ENCODE data around the gene PPP4C. TPM values are rescaled to one million over a fixed set of nuclear protein-coding genes. Genes with fewer than 3 reads are reported as not detected.
A peak's percentile ranks its signal among the peaks of the same experiment; 100 is the strongest.

Gene PPP4C
- total RNA-seq, 1 experiment from 2014 or later = 246 TPM

DNA sequence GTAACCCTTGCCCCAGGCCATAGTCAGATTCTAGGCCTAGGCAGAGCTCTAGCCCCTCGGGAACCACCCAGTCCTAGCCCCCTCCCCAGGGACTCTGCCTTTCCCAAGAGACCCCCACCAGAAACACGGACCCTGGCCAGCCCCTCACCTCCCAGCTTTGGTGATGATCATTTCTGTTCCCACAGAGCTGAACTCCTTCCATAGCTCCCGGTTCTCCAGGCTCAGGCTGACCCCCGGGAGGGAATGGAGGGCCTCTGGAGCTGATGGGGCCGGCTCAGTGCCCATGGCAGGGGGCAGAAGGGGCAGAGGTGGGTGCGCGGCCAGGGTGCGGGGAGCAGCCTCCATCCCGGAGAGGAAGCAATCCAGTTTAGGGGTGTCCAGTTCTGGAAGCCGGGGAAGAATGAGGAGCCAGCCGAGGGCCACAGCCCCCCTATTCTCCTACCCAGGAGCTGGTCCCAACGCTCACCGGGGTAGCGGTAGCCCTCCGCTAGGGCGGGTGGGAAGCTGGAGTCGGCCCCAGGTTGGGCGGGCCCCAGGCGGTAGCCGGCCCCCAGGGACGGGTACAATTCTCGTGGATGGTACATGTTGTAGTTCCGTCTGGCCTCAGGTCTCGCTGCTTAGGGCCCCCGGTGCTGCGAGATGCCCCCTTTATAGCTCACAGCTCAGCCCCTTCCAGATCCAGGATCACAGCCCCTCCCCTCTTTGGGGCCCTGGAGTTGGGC is 15.0 kb downstream of the PPP4C start:
- BruUV-seq (replicated peaks) = no TSS peak
- DNase-seq = no peak
- 0 out of 2 replicates have a peak, but pooled peaks cover 7% of the 10 kb centered on the region for H3K79me2 ChIP-seq (ENCODE audit: low read depth)
- no peak for TF ChIP-seq EZH2 (IDR thresholded peaks at IDR 0.05; ENCODE audit: low read depth)
- TF ChIP-seq, protein P1, sequence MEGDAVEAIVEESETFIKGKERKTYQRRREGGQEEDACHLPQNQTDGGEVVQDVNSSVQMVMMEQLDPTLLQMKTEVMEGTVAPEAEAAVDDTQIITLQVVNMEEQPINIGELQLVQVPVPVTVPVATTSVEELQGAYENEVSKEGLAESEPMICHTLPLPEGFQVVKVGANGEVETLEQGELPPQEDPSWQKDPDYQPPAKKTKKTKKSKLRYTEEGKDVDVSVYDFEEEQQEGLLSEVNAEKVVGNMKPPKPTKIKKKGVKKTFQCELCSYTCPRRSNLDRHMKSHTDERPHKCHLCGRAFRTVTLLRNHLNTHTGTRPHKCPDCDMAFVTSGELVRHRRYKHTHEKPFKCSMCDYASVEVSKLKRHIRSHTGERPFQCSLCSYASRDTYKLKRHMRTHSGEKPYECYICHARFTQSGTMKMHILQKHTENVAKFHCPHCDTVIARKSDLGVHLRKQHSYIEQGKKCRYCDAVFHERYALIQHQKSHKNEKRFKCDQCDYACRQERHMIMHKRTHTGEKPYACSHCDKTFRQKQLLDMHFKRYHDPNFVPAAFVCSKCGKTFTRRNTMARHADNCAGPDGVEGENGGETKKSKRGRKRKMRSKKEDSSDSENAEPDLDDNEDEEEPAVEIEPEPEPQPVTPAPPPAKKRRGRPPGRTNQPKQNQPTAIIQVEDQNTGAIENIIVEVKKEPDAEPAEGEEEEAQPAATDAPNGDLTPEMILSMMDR (conservative IDR thresholded peaks at IDR 0.05) = no peak
- H3K9me3 ChIP-seq (ENCODE audit: insufficient read depth, low read depth) = no peaks in the 10 kb centered on the region
- ChIA-PET CTCF (interaction anchor here (1.0 to 1.9 kb wide), 3 partner anchors 21 to 339 kb away, joined by 5 to 9 read pairs (median 8); partner anchors contain the start of gene DCTPP1), POLR2A (ENCODE audit: unreplicated experiment) (interaction anchor here (0.6 to 1.2 kb wide), 5 partner anchors 12 to 568 kb away, joined by 3 to 7 read pairs (median 5); partner anchors contain the start of gene ALDOA)
- no peaks in the 10 kb centered on the region for H4K20me1 ChIP-seq (ENCODE audit: insufficient read depth)
- H3K4me3 ChIP-seq = peak overlapping the region; percentile 61; the same call in 1 of the 2 replicates
- no peaks in the 10 kb centered on the region for H3K27me3 ChIP-seq (ENCODE audit: insufficient read depth, low read depth)
- H3K4me2 ChIP-seq = peak overlapping the region; percentile 98
- peak overlapping the region; percentile 73 for H2AFZ ChIP-seq
- H3K36me3 ChIP-seq (ENCODE audit: low read depth) = no peaks in the 10 kb centered on the region; the same call in 1 of the 2 replicates
- peak overlapping the region; percentile 87 for H3K27ac ChIP-seq
- peaks cover 64% of the 10 kb centered on the region for H3F3A ChIP-seq (ENCODE audit: insufficient read depth, low read depth)
- H3K4me1 ChIP-seq (replicated peaks; ENCODE audit: insufficient read depth) = peaks cover 52% of the 10 kb centered on the region
- H3K9me2 ChIP-seq (ENCODE audit: insufficient read depth) = no peaks in the 10 kb centered on the region
- intact Hi-C loops (cut with micrococcal nuclease; ENCODE audit: unreplicated experiment) = loop anchor here (2.0 to 10.0 kb wide), 7 partner anchors 14 to 564 kb away; partner anchors contain the start of genes CD2BP2, FBRS and PRR14

DNA sequence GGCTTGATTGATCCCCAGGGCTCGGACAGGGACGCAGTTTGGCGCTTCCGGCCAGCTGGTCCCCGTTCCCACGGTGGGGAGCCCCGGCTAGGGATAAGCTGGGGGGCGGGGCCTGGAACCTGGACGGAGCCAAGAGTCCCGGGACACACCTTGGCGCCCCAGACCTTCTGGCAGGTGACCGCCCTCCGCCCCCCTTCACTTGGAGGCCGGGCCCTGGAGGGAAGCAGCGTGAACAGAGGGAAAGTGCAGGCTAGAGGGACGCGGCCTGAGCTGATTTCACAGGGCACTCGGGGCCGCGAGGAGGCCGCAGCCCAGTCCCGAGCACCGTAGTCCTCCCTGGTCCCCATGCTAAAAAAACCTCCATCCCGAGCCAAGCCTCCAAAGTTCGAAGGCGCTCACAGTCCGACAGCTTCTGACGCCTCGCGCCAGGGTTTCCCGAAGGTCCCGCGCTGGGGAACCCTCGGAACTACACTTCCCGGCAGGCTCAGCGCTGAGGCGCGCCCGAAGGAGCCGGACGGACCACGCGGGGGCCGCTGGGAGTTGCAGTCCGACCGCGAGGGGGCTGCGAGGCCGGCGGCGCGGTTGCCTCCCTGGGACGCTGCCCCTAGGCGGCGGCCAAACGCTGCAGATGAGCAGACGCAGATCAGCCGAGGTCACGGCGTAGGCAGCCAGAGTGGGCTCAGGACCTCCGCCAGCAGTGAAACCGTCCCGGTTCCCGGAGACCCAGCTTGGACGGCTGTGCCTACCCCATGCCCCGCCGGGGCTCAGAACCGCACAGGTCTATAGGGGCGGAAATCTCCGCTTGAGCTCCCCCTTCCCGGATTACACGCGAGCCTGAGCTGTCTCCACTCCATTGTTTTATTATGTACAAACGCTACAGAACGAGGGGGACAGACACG is 15.9 kb downstream of the PPP4C start, which contains the start of gene TBX6:
TSS of gene TBX6 (minus strand) at position 451 of the 899 bp plus-strand sequence. CDS start 731 bp downstream, outside the sequence.
- DNase-seq = peak; percentile 83 to 98
- ChIA-PET POLR2A (ENCODE audit: unreplicated experiment) (interaction anchor here (0.6 to 1.0 kb wide), 6 partner anchors 20 to 782 kb away, joined by 3 to 9 read pairs (median 4); partner anchors contain the start of gene TBC1D10B), CTCF (interaction anchor here (0.6 to 2.2 kb wide), 11 partner anchors 17 to 573 kb away, joined by 3 to 19 read pairs (median 8); partner anchors contain the start of gene DCTPP1)
- H3K27ac ChIP-seq = peak within 1 kb of the TSS; percentile 87
- no peaks in the 10 kb centered on the region for H4K20me1 ChIP-seq (ENCODE audit: insufficient read depth)
- peaks cover 55% of the 10 kb centered on the region for H3K4me1 ChIP-seq (replicated peaks; ENCODE audit: insufficient read depth)
- no peaks in the 10 kb centered on the region; the same call in 1 of the 2 replicates for H3K36me3 ChIP-seq (ENCODE audit: low read depth)
- peak within 1 kb of the TSS; percentile 98 for H3K4me2 ChIP-seq
- H2AFZ ChIP-seq = peak within 1 kb of the TSS; percentile 77
- intact Hi-C loops (cut with micrococcal nuclease; ENCODE audit: unreplicated experiment) = loop anchor here (2.0 to 10.0 kb wide), 7 partner anchors 13 to 563 kb away; partner anchors contain the start of genes CD2BP2, FBRS and PRR14
- peaks cover 65% of the 10 kb centered on the region for H3F3A ChIP-seq (ENCODE audit: insufficient read depth, low read depth)
- BruUV-seq (replicated peaks) = no TSS peak
- no peaks in the 10 kb centered on the region for H3K27me3 ChIP-seq (ENCODE audit: insufficient read depth, low read depth)
- peaks cover 2% of the 10 kb centered on the region; the same call in 1 of the 2 replicates for H3K9me3 ChIP-seq (ENCODE audit: insufficient read depth, low read depth)
- TF ChIP-seq, protein P1 (conservative IDR thresholded peaks at IDR 0.05) = peak; percentile 72
- TF ChIP-seq EZH2 (IDR thresholded peaks at IDR 0.05; ENCODE audit: low read depth) = no peak
- peak within 1 kb of the TSS; percentile 61 for H3K4me3 ChIP-seq
- 0 out of 2 replicates have a peak, but pooled peaks cover 7% of the 10 kb centered on the region for H3K79me2 ChIP-seq (ENCODE audit: low read depth)
- no peaks in the 10 kb centered on the region for H3K9me2 ChIP-seq (ENCODE audit: insufficient read depth)

Data from PC-9 (cell line).